ENCODE data around the gene PPP1R27. TPM values are rescaled to one million over a fixed set of nuclear protein-coding genes. Genes with fewer than 3 reads are reported as not detected.

Gene PPP1R27
- polyA plus RNA-seq, 1 donor (not counting 4 experiments of a cell fraction or from before 2014, with no cell fraction given), result 0.12 TPM

- Histone ChIP-seq H3K36me3 (ENCODE audit: control insufficient read depth in 2 of 2, extremely low read depth in 1 of 2, insufficient read depth in 2 of 2, low read length in 2 of 2) (no peaks in the 10 kb centered on the region), H3K9me1 (ENCODE audit: control insufficient read depth, extremely low read depth, insufficient read depth, low read length) (no peaks in the 10 kb centered on the region), H3K4me3 (ENCODE audit: control insufficient read depth in 2 of 3, extremely low read depth in 1 of 3, insufficient read depth in 2 of 3, low read depth in 1 of 3, low read length in 3 of 3) (no peak overlapping the region), H3K79me2 (ENCODE audit: control insufficient read depth, insufficient read depth, low read length) (no peaks in the 10 kb centered on the region), H3K9me3 (ENCODE audit: control insufficient read depth, low read depth, low read length) (no peaks in the 10 kb centered on the region), H2AFZ (ENCODE audit: control insufficient read depth, low read length) (no peak overlapping the region), H3K27ac (ENCODE audit: control insufficient read depth, insufficient read depth, low read length) (no peak overlapping the region), H4K20me1 (ENCODE audit: control insufficient read depth, extremely low read depth, insufficient read depth, low read length) (no peaks in the 10 kb centered on the region), H3K27me3 (ENCODE audit: control insufficient read depth, extremely low read depth, insufficient read depth, low read length) (peaks cover 21% of the 10 kb centered on the region), H3K4me1 (ENCODE audit: control insufficient read depth, extremely low read depth, insufficient read depth, low read length) (no peaks in the 10 kb centered on the region), H3K9ac (ENCODE audit: control insufficient read depth, extremely low read depth, insufficient read depth, low read length) (no peak overlapping the region), H3K4me2 (ENCODE audit: control insufficient read depth, extremely low read depth, insufficient read depth, low read depth, low read length) (no peak overlapping the region)
- TF ChIP-seq EZH2 (IDR thresholded peaks at IDR 0.05; ENCODE audit: low read length) (no peak), CTCF (optimal IDR thresholded peaks at IDR 0.05 in 1 of 3, IDR thresholded peaks at IDR 0.05 in 1 of 3, conservative IDR thresholded peaks at IDR 0.05 in 1 of 3; ENCODE audit: extremely low read depth in 1 of 3, insufficient read depth in 2 of 3, low read length in 3 of 3) (no peak)
- DNase-seq (ENCODE audit: low read depth, low spot score) (no peak), FAIRE-seq (no peak)
- dilution Hi-C loops (cut with MboI; ENCODE audit: extremely low pct_ligation_motif_present, low sequenced_read_pairs), result no loop called here
Observed at GRCh38 chr17:81813371-81813684, 21.5 kb downstream of the PPP1R27 start.

GRCh38 chr17:81812571-81813370 is 22.1 kb downstream of the PPP1R27 start:
- no peak overlapping the region for H3K4me3 ChIP-seq (ENCODE audit: control insufficient read depth in 2 of 3, extremely low read depth in 1 of 3, insufficient read depth in 2 of 3, low read depth in 1 of 3, low read length in 3 of 3)
- no peaks in the 10 kb centered on the region for H3K36me3 ChIP-seq (ENCODE audit: control insufficient read depth in 2 of 2, extremely low read depth in 1 of 2, insufficient read depth in 2 of 2, low read length in 2 of 2)
- dilution Hi-C loops (cut with MboI; ENCODE audit: extremely low pct_ligation_motif_present, low sequenced_read_pairs), result no loop called here
- H4K20me1 ChIP-seq (ENCODE audit: control insufficient read depth, extremely low read depth, insufficient read depth, low read length), result no peaks in the 10 kb centered on the region
- no peaks in the 10 kb centered on the region for H3K79me2 ChIP-seq (ENCODE audit: control insufficient read depth, insufficient read depth, low read length)
- TF ChIP-seq EZH2 (IDR thresholded peaks at IDR 0.05; ENCODE audit: low read length), result no peak
- TF ChIP-seq CTCF (optimal IDR thresholded peaks at IDR 0.05 in 1 of 3, IDR thresholded peaks at IDR 0.05 in 1 of 3, conservative IDR thresholded peaks at IDR 0.05 in 1 of 3; ENCODE audit: extremely low read depth in 1 of 3, insufficient read depth in 2 of 3, low read length in 3 of 3), result no peak
- H3K4me2 ChIP-seq (ENCODE audit: control insufficient read depth, extremely low read depth, insufficient read depth, low read depth, low read length), result no peak overlapping the region
- H3K9ac ChIP-seq (ENCODE audit: control insufficient read depth, extremely low read depth, insufficient read depth, low read length), result no peak overlapping the region
- no peaks in the 10 kb centered on the region for H3K9me3 ChIP-seq (ENCODE audit: control insufficient read depth, low read depth, low read length)
- no peak for DNase-seq (ENCODE audit: low read depth, low spot score)
- peaks cover 23% of the 10 kb centered on the region for H3K27me3 ChIP-seq (ENCODE audit: control insufficient read depth, extremely low read depth, insufficient read depth, low read length)
- FAIRE-seq, result no peak
- no peak overlapping the region for H3K27ac ChIP-seq (ENCODE audit: control insufficient read depth, insufficient read depth, low read length)
- H3K9me1 ChIP-seq (ENCODE audit: control insufficient read depth, extremely low read depth, insufficient read depth, low read length), result no peaks in the 10 kb centered on the region
- H3K4me1 ChIP-seq (ENCODE audit: control insufficient read depth, extremely low read depth, insufficient read depth, low read length), result no peaks in the 10 kb centered on the region
- H2AFZ ChIP-seq (ENCODE audit: control insufficient read depth, low read length), result no peak overlapping the region

Data from keratinocyte (primary cell).